NCI-H2081 (cell line): ENCODE results near the gene CREB3L2.
A peak's percentile ranks its signal among the peaks of the same experiment; 100 is the strongest.
"Not testable (repeated sequence)": the region's sequence is repeated elsewhere in the genome, so short reads cannot be mapped to it uniquely, and the experiment has no call there.

Experiments
- DNase-seq, 2 experiments: peaks; one replicate each; lab custom pipeline; 2025; lab: John Stamatoyannopoulos, UW

CREB3L2 gene

GRCh38 chr7:137933270-137934017, 68.4 kb downstream of the CREB3L2 start:
- DNase-seq = no peak

- no peak for DNase-seq
These were observed 69.0 kb downstream of the CREB3L2 start for GRCh38 chr7:137932881-137933269.

- DNase-seq = no peak
These were observed 70.1 kb downstream of the CREB3L2 start for GRCh38 chr7:137931823-137932222.

- DNase-seq = no peak
These were observed 71.3 kb downstream of the CREB3L2 start for GRCh38 chr7:137930581-137930980.

GRCh38 chr7:137928626-137929025, 73.3 kb downstream of the CREB3L2 start:
- no peak for DNase-seq

GRCh38 chr7:137927386-137927785, 74.5 kb downstream of the CREB3L2 start:
- DNase-seq = no peak

GRCh38 chr7:137926206-137926605, 75.7 kb downstream of the CREB3L2 start:
- DNase-seq = not testable (repeated sequence)

GRCh38 chr7:137925754-137926153, 76.1 kb downstream of the CREB3L2 start:
- no peak for DNase-seq

- DNase-seq = no peak
These were observed 76.8 kb downstream of the CREB3L2 start for GRCh38 chr7:137925091-137925490.

GRCh38 chr7:137923380-137923779, 78.5 kb downstream of the CREB3L2 start:
- no peak for DNase-seq

GRCh38 chr7:137920637-137921399, 81.1 kb downstream of the CREB3L2 start:
- no peak for DNase-seq

- no peak for DNase-seq
These were observed 81.9 kb downstream of the CREB3L2 start for GRCh38 chr7:137919987-137920386.

- no peak for DNase-seq
These were observed 84.8 kb downstream of the CREB3L2 start for GRCh38 chr7:137916980-137917645.

GRCh38 chr7:137916564-137916963, 85.3 kb downstream of the CREB3L2 start:
- DNase-seq = no peak

GRCh38 chr7:137915266-137915665, 86.6 kb downstream of the CREB3L2 start:
- DNase-seq = no peak

- no peak for DNase-seq
These were observed 87.9 kb downstream of the CREB3L2 start for GRCh38 chr7:137913985-137914384.

- no peak for DNase-seq
These were observed 92.8 kb downstream of the CREB3L2 start for GRCh38 chr7:137909042-137909441.

- DNase-seq = no peak
These were observed 93.8 kb downstream of the CREB3L2 start for GRCh38 chr7:137908106-137908505.

- DNase-seq = not testable (repeated sequence)
These were observed 95.2 kb downstream of the CREB3L2 start for GRCh38 chr7:137906636-137907035.

- no peak for DNase-seq
These were observed 97.1 kb downstream of the CREB3L2 start for GRCh38 chr7:137904833-137905232.

GRCh38 chr7:137903382-137904169, 98.3 kb downstream of the CREB3L2 start:
- peak; percentile 72 to 80 for DNase-seq

GRCh38 chr7:137900137-137900536, 101.7 kb downstream of the CREB3L2 start:
- DNase-seq = no peak
